ENCODE data around the gene YIPF3. TPM values are rescaled to one million over a fixed set of nuclear protein-coding genes. Genes with fewer than 3 reads are reported as not detected.
A peak's percentile ranks its signal among the peaks of the same experiment; 100 is the strongest.

YIPF3 gene
- total and polyA plus RNA-seq, 9 of the 15 experiments (the other 6 are each of a cell fraction or from before 2014, with no cell fraction given), result 27.5 to 75.3 (median 57.6) TPM

GRCh38 chr6:43464337-43464736 is 52.4 kb downstream of the YIPF3 start (continued):
- TF ChIP-seq FOXK2 (conservative IDR thresholded peaks at IDR 0.05 in 1 of 2, IDR thresholded peaks at IDR 0.05 in 1 of 2; ENCODE audit: low read depth in 2 of 2) (no peak), ZNF449 (CRISPR knock-in tag; IDR thresholded peaks at IDR 0.05) (no peak), CAMTA2 (CRISPR knock-in tag; conservative IDR thresholded peaks at IDR 0.05) (no peak), SMARCA5 (IDR thresholded peaks at IDR 0.05) (0 out of 2 replicates have a peak, but pooled peaks have one; percentile 44), ZNF143 (CRISPR knock-in tag; IDR thresholded peaks at IDR 0.05) (no peak), SIRT6 (IDR thresholded peaks at IDR 0.05; ENCODE audit: low read depth, low read length) (no peak), ATF7 (IDR thresholded peaks at IDR 0.05) (no peak), BCOR (IDR thresholded peaks at IDR 0.05) (peak; percentile 33; the same call in 1 of the 2 replicates), RBM17 (IDR thresholded peaks at IDR 0.05; ENCODE audit: borderline replicate concordance, low read depth, low read length) (no peak), CBFB (CRISPR knock-in tag; IDR thresholded peaks at IDR 0.05) (no peak), SMARCB1 (IDR thresholded peaks at IDR 0.05; ENCODE audit: insufficient read length, low read depth) (no peak), ZNF263 (CRISPR knock-in tag; IDR thresholded peaks at IDR 0.05; ENCODE audit: borderline replicate concordance) (no peak)

GRCh38 chr6:43461936-43462335 is 54.8 kb downstream of the YIPF3 start:
- POLR2A ChIA-PET, result interaction anchor here (0.6 to 0.7 kb wide), 2 partner anchors 9 to 17 kb away, joined by 3 read pairs; no protein-coding TSS in a partner anchor
- no peaks in the 10 kb centered on the region for H3K79me2 ChIP-seq (ENCODE audit: control insufficient read depth, insufficient read depth, low read length)
- H3K9ac ChIP-seq (ENCODE audit: insufficient read depth in 1 of 2, low read depth in 2 of 2, low read length in 2 of 2), result no peak overlapping the region
- no peak overlapping the region for H2AFZ ChIP-seq (ENCODE audit: low read depth, low read length)
- no peak overlapping the region for H3K4me3 ChIP-seq
- intact Hi-C loops (cut with micrococcal nuclease), result no loop called here
- no TSS peak for BruUV-seq (replicated peaks)
- no peaks in the 10 kb centered on the region for H3K9me1 ChIP-seq (ENCODE audit: control insufficient read depth, insufficient read depth, low read length)
- FAIRE-seq (no peak), DNase-seq (ENCODE audit: extremely low read depth in 1 of 4, low spot score in 3 of 4) (no peak), ATAC-seq (peak; percentile 28; the same call in 1 of the 3 replicates)
- CTCF ChIA-PET (ENCODE audit: low intra/inter-chr PET ratio), result no interaction called here
- no peaks in the 10 kb centered on the region for H3K36me3 ChIP-seq (ENCODE audit: control insufficient read depth, insufficient read depth, low read length)
- 7% methylated on average over 5 of the region's 5 CpGs for WGBS (ENCODE audit: insufficient coverage, low coverage, missing lambda C conversion rate)
- H3K9me3 ChIP-seq (replicated peaks; ENCODE audit: control insufficient read depth, insufficient read depth, low read depth, low read length), result no peaks in the 10 kb centered on the region
- no peak overlapping the region for H3K27ac ChIP-seq (ENCODE audit: extremely low read depth, low read depth, low read length)
- no peaks in the 10 kb centered on the region for H3K4me1 ChIP-seq (replicated peaks in 1 of 2; ENCODE audit: control insufficient read depth in 2 of 2, insufficient read depth in 2 of 2, low read length in 2 of 2)
- H3K4me2 ChIP-seq (ENCODE audit: insufficient read depth, low read length), result no peak overlapping the region
- in situ Hi-C loops (cut with MboI), result no loop called here
- H4K20me1 ChIP-seq (replicated peaks; ENCODE audit: control insufficient read depth, insufficient read depth, low read length), result no peaks in the 10 kb centered on the region
- peaks cover 11 to 15% of the 10 kb centered on the region in 2 experiments; a peak in 3 of 5 replicates for H3K27me3 ChIP-seq (ENCODE audit: control insufficient read depth in 2 of 2, insufficient read depth in 2 of 2, low read length in 2 of 2)
- no peak for TF ChIP-seq RERE (CRISPR knock-in tag; IDR thresholded peaks at IDR 0.05; ENCODE audit: borderline replicate concordance)
- no peak for TF ChIP-seq HDGF (IDR thresholded peaks at IDR 0.05)
- TF ChIP-seq HDAC1 (IDR thresholded peaks at IDR 0.05), result no peak
